Dendritic cell treated with granulocyte-macrophage colony-stimulating factor and Interleukin-4, amounts not matched to agents 40 ng/mL and 50 ng/mL, for 4 days (primary cell): ENCODE data around the gene RXFP2.
A peak's percentile ranks its signal among the peaks of the same experiment; 100 is the strongest.

Experiments used
- H3K27ac Mint-ChIP-seq: one replicate; pipeline ENCODE4 v1.8.0; 2022; ENCODE audit warnings: mild to moderate bottlenecking, mixed read lengths
- H3K27me3 Mint-ChIP-seq: one replicate; pipeline ENCODE4 v1.8.0; 2022; ENCODE audit warnings: mild to moderate bottlenecking, mixed read lengths
- H3K36me3 Mint-ChIP-seq: one replicate; pipeline ENCODE4 v1.8.0; 2022; ENCODE audit warnings: low read depth, mixed read lengths
- H3K4me1 Mint-ChIP-seq: one replicate; pipeline ENCODE4 v1.8.0; 2022; ENCODE audit warnings: low read depth, mixed read lengths
- H3K4me3 Mint-ChIP-seq: one replicate; pipeline ENCODE4 v1.8.0; 2022; ENCODE audit warnings: mild to moderate bottlenecking, moderate library complexity, mixed read lengths
- H3K9me3 Mint-ChIP-seq: one replicate; pipeline ENCODE4 v1.8.0; 2022; ENCODE audit warnings: mixed read lengths
- intact Hi-C: fragments of 100-400 bp; cut with micrococcal nuclease; formaldehyde crosslinking; loops from one replicate; pipeline ENCODE4 v1.15.0; 2022

Gene RXFP2

GRCh38 chr13:31781064-31781463, 41.7 kb downstream of the RXFP2 start:
- H3K4me1 Mint-ChIP-seq, result peaks cover 7% of the 10 kb centered on the region
- intact Hi-C loops, result no loop called here
- no peaks in the 10 kb centered on the region for H3K27me3 Mint-ChIP-seq
- no peaks in the 10 kb centered on the region for H3K9me3 Mint-ChIP-seq
- H3K36me3 Mint-ChIP-seq, result no peaks in the 10 kb centered on the region
- H3K27ac Mint-ChIP-seq, result no peak overlapping the region
- H3K4me3 Mint-ChIP-seq, result no peak overlapping the region

GRCh38 chr13:31786011-31786410, 46.7 kb downstream of the RXFP2 start:
- no peaks in the 10 kb centered on the region for H3K27me3 Mint-ChIP-seq
- H3K9me3 Mint-ChIP-seq, result peaks cover 7% of the 10 kb centered on the region
- H3K27ac Mint-ChIP-seq, result no peak overlapping the region
- peaks cover 20% of the 10 kb centered on the region for H3K4me1 Mint-ChIP-seq
- no peaks in the 10 kb centered on the region for H3K36me3 Mint-ChIP-seq
- H3K4me3 Mint-ChIP-seq, result no peak overlapping the region
- intact Hi-C loops, result no loop called here

DNA sequence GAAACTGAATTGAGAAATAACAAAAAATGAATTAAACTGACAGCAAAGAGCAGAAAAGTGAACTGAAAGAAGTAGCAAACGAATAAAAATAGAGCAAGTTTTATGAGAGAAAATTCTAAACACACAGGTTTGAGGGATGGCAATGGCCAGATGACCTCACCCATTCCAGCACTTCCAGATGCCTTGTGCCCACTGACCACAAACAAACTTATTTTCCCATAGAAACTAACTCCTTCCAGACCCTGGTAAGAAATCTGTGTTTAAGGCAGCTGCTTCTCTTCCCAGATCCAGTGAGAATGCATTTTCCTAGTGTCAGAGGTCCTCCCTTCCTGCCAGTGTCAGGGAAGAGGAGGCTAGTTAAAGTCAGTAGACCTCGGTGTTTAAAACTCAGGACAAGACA, 51.7 kb downstream of the RXFP2 start:
- H3K36me3 Mint-ChIP-seq, result no peaks in the 10 kb centered on the region
- H3K27ac Mint-ChIP-seq, result no peak overlapping the region

DNA sequence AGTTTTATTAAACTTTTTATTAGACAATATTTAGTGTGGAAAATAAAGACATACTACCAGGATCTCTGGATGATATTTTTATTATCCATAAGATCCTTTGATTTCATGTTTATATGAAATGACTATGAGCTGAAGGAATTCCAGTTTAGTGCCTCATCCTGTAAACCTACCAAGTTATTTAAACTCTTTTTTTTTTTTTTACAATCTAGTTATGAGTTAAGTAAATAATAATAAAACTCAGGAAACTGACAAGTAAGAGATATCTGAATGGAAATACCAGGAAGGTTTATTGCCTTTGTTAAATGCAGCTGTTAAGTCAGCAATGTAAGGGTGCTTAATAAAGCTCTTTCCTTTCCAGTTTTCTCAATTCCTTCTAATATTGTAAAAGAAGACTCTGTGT, 53.9 kb downstream of the RXFP2 start:
- Mint-ChIP-seq H3K27ac (no peak overlapping the region), H3K4me1 (peaks cover 37% of the 10 kb centered on the region), H3K27me3 (no peaks in the 10 kb centered on the region), H3K4me3 (no peak overlapping the region), H3K36me3 (no peaks in the 10 kb centered on the region), H3K9me3 (peaks cover 7% of the 10 kb centered on the region)
- intact Hi-C loops, result no loop called here

More for the DNA sequence above, 51.7 kb downstream of the RXFP2 start:
- H3K4me1 Mint-ChIP-seq, result peaks cover 25% of the 10 kb centered on the region
- peaks cover 7% of the 10 kb centered on the region for H3K9me3 Mint-ChIP-seq
- no peaks in the 10 kb centered on the region for H3K27me3 Mint-ChIP-seq
- no peak overlapping the region for H3K4me3 Mint-ChIP-seq
- intact Hi-C loops, result no loop called here

GRCh38 chr13:31794452-31794851, 55.1 kb downstream of the RXFP2 start:
- intact Hi-C loops, result no loop called here
- Mint-ChIP-seq H3K4me1 (peaks cover 45% of the 10 kb centered on the region), H3K9me3 (peaks cover 7% of the 10 kb centered on the region), H3K4me3 (no peak overlapping the region), H3K27ac (no peak overlapping the region), H3K36me3 (no peaks in the 10 kb centered on the region), H3K27me3 (no peaks in the 10 kb centered on the region)

- H3K4me1 Mint-ChIP-seq, result peaks cover 34% of the 10 kb centered on the region
- intact Hi-C loops, result loop anchor here (5.0 kb wide), 2 partner anchors 260 to 365 kb away; no protein-coding TSS in a partner anchor
- H3K9me3 Mint-ChIP-seq, result no peaks in the 10 kb centered on the region
- peak overlapping the region; percentile 35 for H3K27ac Mint-ChIP-seq
- no peaks in the 10 kb centered on the region for H3K27me3 Mint-ChIP-seq
- no peaks in the 10 kb centered on the region for H3K36me3 Mint-ChIP-seq
- H3K4me3 Mint-ChIP-seq, result no peak overlapping the region
Measured at GRCh38 chr13:31797154-31797775, 57.9 kb downstream of the RXFP2 start.

DNA sequence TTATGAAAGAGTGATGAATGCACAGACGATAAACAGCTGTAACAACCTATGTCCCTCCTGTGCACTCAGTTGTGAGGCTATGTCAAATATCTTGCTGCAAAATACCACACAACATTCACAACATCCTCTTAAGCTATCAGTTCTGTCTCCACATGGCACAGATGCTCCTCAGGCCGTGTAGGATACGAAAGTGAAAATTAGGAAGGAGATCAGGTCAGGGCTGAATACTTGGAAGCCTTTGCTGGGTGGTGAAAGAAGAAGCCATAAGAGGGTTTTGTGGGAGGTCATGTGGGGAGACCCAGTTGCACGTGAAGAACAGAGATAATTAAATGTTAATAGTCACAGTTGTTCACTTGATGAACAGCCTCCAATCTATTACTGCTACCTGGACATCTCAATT, 58.9 kb downstream of the RXFP2 start:
- peaks cover 40% of the 10 kb centered on the region for H3K4me1 Mint-ChIP-seq
- intact Hi-C loops, result loop anchor here (5.0 kb wide), 2 partner anchors 261 to 366 kb away; no protein-coding TSS in a partner anchor
- H3K36me3 Mint-ChIP-seq, result no peaks in the 10 kb centered on the region
- H3K27me3 Mint-ChIP-seq, result no peaks in the 10 kb centered on the region
- no peak overlapping the region for H3K4me3 Mint-ChIP-seq
- H3K27ac Mint-ChIP-seq, result peak overlapping the region; percentile 35
- no peaks in the 10 kb centered on the region for H3K9me3 Mint-ChIP-seq

GRCh38 chr13:31801088-31801487, 61.8 kb downstream of the RXFP2 start:
- no peaks in the 10 kb centered on the region for H3K27me3 Mint-ChIP-seq
- no peaks in the 10 kb centered on the region for H3K9me3 Mint-ChIP-seq
- intact Hi-C loops, result no loop called here
- no peaks in the 10 kb centered on the region for H3K36me3 Mint-ChIP-seq
- H3K27ac Mint-ChIP-seq, result peak overlapping the region; percentile 42
- no peak overlapping the region for H3K4me3 Mint-ChIP-seq
- peaks cover 56% of the 10 kb centered on the region for H3K4me1 Mint-ChIP-seq

DNA sequence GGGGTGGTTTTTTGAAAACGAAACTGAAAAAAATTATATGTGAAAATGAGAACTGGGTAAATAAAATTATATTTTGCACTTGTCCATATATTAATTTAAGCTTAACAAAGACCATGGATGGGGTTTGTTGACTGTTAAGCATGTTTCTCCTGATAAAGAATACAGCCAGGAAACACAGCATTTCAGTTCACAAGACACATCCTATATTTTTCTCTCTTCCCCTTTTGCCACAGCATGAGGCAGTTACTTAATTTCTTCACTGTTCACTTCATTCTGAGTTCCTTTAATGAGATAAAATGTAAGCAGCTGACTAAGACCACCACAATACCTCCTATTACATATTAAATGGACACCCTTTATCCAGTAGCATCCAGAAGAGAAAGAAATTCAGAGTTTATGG, 64.0 kb downstream of the RXFP2 start:
- no peaks in the 10 kb centered on the region for H3K36me3 Mint-ChIP-seq

GRCh38 chr13:31805841-31806240, 66.5 kb downstream of the RXFP2 start:
- Mint-ChIP-seq H3K4me3 (no peak overlapping the region), H3K36me3 (no peaks in the 10 kb centered on the region), H3K4me1 (peaks cover 54% of the 10 kb centered on the region), H3K9me3 (peaks cover 15% of the 10 kb centered on the region), H3K27ac (no peak overlapping the region), H3K27me3 (no peaks in the 10 kb centered on the region)
- intact Hi-C loops, result no loop called here

More for the DNA sequence above, 64.0 kb downstream of the RXFP2 start:
- Mint-ChIP-seq H3K4me3 (no peak overlapping the region), H3K27ac (no peak overlapping the region), H3K9me3 (no peaks in the 10 kb centered on the region), H3K27me3 (no peaks in the 10 kb centered on the region), H3K4me1 (peaks cover 58% of the 10 kb centered on the region)
- intact Hi-C loops, result no loop called here

- intact Hi-C loops, result no loop called here
- Mint-ChIP-seq H3K4me3 (no peak overlapping the region), H3K27me3 (no peaks in the 10 kb centered on the region), H3K9me3 (peaks cover 18% of the 10 kb centered on the region), H3K27ac (peak overlapping the region; percentile 42), H3K4me1 (peaks cover 61% of the 10 kb centered on the region), H3K36me3 (no peaks in the 10 kb centered on the region)
Measured at GRCh38 chr13:31807090-31807541, 67.8 kb downstream of the RXFP2 start.

GRCh38 chr13:31814536-31814935, 75.2 kb downstream of the RXFP2 start:
- intact Hi-C loops, result no loop called here
- Mint-ChIP-seq H3K4me3 (peak overlapping the region; percentile 35), H3K27ac (peak overlapping the region; percentile 61), H3K27me3 (no peaks in the 10 kb centered on the region), H3K9me3 (peaks cover 54% of the 10 kb centered on the region), H3K36me3 (peaks cover 10% of the 10 kb centered on the region), H3K4me1 (peaks cover 37% of the 10 kb centered on the region)

DNA sequence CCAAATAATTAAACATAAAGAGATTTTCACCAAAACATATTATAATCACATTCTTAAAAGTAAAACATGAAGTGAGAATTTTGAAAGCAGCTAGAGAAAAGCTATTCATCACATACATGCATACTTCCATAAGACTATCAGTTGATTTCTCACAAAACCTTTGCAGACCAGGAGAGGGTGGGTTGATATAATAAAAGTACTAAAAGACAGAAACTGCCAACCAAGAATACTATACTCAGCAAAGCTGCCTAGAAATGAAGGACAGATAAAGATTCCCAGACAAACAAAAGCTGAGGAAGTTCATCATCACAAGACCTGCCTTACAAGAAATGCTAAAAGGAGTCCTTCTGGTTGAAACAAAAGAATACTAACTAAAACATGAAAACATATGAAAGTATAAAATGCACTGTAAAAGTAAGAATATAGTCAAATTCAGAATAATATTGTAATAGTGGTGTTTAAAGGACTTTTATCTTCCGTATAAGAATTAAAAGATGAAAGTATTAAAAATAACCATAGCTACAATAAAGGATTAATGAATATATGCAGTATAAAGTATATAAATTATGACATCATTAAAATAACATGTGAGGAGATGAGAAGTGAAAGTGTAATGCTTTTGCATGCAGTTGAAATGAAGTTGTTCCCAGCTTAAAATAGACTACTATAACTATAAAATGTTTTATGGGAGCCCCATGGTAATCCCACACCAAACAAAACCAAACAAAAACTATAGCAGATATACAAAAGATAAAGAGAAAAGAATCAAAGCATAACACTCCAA, 76.2 kb downstream of the RXFP2 start:
- Mint-ChIP-seq H3K36me3 (peaks cover 10% of the 10 kb centered on the region), H3K27me3 (no peaks in the 10 kb centered on the region), H3K4me3 (no peak overlapping the region), H3K9me3 (peaks cover 44% of the 10 kb centered on the region), H3K27ac (no peak overlapping the region), H3K4me1 (peaks cover 32% of the 10 kb centered on the region)
- intact Hi-C loops, result no loop called here

GRCh38 chr13:31818236-31818635, 78.9 kb downstream of the RXFP2 start:
- intact Hi-C loops, result no loop called here

More at GRCh38 chr13:31818236-31818635, 78.9 kb downstream of the RXFP2 start:
- Mint-ChIP-seq H3K36me3 (peaks cover 10% of the 10 kb centered on the region), H3K4me3 (no peak overlapping the region), H3K27ac (no peak overlapping the region), H3K4me1 (peaks cover 19% of the 10 kb centered on the region), H3K9me3 (peaks cover 38% of the 10 kb centered on the region), H3K27me3 (no peaks in the 10 kb centered on the region)
